Activated T-cell treated with anti-CD3 and anti-CD28 coated beads for 4 hours (primary cell): Measurements from ENCODE around the gene ARL16.

Experiments
- DNase-seq: peaks from one replicate; pipeline ENCODE4 v3.0.0-alpha.2; 2020

Gene ARL16

DNA sequence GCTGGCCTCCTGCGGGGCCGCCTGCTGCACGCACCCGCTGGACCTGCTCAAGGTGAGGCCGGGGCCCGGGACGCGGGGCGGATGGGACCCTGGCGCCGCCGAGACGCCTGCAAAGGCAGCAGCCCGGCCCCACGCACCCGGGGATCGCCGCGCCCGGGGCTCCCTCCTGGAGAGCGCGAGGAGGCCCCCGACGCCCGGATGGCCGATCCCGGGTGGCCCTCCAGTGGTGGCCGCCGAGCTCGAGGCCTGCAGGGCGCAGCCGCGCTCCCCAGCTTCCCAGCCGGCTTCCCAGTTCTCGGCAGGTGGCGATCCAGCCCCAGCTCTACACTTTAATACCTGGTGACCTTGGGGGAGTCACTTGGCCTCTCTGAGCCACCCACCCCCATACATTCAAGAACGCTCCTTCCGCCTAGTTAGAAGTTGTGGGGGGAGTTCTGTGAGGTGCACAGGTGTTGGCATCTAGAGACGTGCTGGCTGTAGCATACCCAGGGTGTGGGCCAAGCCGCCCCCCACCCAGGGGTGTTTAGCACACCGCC is 28.9 kb upstream of the ARL16 start:
- DNase-seq, result no peak

GRCh38 chr17:81711814-81712467 is 28.3 kb upstream of the ARL16 start, which contains the start of gene SLC25A10:
SLC25A10 (plus strand) TSS chr17:81712284; CDS start chr17:81712427, 143 bp downstream.
- DNase-seq, result peak; percentile 65

- no peak for DNase-seq
Observed at GRCh38 chr17:81710514-81711308, 27.1 kb upstream of the ARL16 start.

GRCh38 chr17:81708739-81709185 is 25.2 kb upstream of the ARL16 start:
- DNase-seq, result no peak

GRCh38 chr17:81707725-81708646 is 24.4 kb upstream of the ARL16 start:
- DNase-seq, result no peak

DNA sequence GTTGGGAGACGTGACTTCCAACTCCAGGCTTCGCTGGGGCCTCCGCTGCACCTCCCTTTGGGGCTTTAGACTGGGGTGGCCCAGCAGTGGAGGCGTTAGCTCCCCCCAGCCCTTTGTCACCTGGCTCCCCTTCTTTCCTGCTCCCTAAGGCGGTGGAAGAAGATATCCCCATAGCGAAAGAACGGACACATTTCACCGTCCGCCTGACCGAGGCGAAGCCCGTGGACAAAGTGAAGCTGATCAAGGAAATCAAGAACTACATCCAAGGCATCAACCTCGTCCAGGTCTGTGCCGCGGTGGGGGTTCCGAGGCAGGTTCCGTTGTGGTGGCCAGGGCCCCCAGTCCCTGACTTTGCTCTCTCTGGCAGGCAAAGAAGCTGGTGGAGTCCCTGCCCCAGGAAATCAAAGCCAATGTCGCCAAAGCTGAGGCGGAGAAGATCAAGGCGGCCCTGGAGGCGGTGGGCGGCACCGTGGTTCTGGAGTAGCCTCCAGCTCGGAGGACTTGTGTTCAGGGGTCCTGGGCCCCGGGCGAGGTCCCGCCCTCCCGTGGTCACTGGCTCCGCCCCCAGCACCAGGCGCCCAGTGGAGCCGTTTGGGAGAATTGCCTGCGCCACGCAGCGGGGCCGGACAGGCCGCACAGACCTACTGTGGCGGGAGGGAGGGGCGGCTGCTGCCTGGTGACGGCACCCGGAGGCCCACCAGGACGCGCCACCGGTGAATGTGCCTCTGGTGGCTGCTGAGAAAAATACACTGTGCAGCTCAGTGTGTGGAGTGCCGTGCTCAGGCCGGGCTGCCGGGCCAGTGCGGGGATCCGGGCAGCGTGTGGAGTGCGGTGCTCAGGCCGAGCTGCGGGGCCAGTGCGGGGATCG is 23.4 kb upstream of the ARL16 start:
- DNase-seq, result no peak

DNA sequence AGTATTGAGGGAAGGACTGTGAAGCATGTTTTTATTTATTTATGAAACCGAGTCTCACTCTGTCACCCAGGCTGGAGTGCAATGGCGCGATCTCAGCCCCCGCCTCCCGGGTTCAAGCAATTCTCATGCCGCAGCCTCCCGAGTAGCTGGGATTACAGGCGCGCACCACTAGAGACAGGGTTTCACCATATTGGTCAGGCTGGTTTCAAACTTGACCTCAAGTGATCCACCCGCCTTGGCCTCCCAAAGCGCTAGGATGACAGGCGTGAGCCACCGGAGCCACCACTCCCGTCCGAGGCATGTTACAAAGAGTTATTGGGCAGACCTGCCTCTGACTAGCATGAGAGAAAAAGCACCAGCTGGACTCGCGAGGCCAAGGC is 22.6 kb upstream of the ARL16 start:
- no peak for DNase-seq

GRCh38 chr17:81705518-81706231 is 22.1 kb upstream of the ARL16 start:
- DNase-seq, result no peak

- DNase-seq, result no peak
Observed at GRCh38 chr17:81703747-81704654, 20.4 kb upstream of the ARL16 start.

DNA sequence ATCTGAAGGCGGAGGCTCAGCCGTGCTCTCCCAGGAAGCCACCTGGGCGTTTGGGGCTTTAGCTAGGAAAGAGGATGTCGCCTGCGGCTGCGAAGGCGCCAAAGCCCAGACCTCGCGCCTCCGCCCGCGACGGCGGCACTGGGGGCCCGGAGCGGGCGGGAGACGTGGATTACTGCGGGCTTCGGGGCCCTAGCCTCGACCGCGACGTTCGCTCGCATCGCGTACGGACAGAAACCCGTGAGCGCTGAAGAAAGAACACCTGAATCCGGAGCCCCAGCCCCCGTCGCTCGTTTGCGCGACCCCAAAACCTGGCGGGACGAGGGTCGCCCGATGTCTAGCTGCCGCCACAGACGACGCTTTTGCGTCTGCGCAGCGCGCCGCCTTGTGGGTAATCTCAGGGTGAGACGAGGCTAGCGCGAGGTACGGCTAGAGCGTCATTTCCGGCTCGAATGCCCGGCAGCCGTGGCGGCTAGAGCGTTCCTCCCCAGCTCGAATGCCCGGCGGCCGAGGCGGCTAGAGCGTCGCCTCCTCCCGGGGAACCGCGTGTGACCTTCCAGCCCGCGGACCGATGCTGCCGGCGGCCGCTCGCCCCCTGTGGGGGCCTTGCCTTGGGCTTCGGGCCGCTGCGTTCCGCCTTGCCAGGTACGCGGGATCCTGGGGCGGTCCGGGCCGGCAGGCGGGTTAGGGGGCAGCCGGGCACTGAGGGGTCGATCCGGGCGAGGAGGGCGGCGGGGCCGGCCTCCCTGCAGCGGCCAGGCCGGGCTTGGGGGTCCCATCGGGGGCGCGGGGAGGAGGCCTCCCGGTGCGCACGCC is 19.5 kb upstream of the ARL16 start, which contains the start of gene MRPL12:
Gene MRPL12, plus strand, starts transcription at position 434 of the 813 bp plus-strand sequence. Its CDS starts 135 bp downstream, at position 569.
- peak; percentile 81 for DNase-seq

DNA sequence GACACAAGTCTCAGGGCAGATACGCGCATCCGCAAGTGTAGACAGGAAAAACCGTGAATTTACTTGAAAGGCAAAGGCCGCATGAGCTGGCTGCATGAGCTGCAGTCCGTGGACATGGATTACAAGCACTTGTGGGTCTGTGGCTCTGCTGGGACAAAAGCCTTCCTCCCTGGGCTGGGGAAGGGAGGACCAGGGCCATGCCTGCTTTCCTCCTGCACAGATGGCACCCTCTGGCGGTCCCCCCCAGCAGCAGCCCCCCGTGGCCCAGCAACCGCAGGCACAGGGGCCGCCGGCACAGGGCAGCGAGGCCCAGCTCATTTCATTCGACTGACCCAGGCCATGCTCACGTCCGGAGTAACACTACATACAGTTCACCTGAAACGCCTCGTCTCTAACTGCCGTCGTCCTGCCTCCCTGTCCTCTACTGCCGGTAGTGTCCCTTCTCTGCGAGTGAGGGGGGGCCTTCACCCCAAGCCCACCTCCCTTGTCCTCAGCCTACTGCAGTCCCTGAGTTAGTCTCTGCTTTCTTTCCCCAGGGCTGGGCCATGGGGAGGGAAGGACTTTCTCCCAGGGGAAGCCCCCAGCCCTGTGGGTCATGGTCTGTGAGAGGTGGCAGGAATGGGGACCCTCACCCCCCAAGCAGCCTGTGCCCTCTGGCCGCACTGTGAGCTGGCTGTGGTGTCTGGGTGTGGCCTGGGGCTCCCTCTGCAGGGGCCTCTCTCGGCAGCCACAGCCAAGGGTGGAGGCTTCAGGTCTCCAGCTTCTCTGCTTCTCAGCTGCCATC is 17.9 kb upstream of the ARL16 start:
- DNase-seq, result no peak

GRCh38 chr17:81700353-81701287 is 17.0 kb upstream of the ARL16 start:
- no peak for DNase-seq

- DNase-seq, result no peak
Observed at GRCh38 chr17:81697261-81698044, 13.9 kb upstream of the ARL16 start.

GRCh38 chr17:81696218-81696941 is 12.8 kb upstream of the ARL16 start:
- DNase-seq, result no peak

DNA sequence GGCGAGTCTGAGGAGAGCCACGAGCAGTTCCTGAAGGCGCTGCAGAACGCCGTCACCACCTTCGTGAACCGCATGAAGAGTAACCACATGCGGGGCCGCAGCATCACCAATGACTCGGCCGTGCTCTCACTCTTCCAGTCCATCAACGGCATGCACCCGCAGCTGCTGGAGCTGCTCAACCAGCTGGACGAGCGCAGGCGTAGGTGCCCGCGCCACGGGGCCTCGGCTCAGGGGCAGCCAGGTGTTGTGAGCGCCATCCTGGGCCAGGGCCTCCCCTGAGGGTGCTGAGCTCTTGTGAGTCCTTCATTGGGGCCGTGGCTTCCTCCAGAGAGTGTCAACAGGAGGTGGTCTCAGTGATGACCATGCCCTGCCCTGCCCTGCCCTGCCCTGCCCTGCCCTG is 12.2 kb upstream of the ARL16 start:
- no peak for DNase-seq

DNA sequence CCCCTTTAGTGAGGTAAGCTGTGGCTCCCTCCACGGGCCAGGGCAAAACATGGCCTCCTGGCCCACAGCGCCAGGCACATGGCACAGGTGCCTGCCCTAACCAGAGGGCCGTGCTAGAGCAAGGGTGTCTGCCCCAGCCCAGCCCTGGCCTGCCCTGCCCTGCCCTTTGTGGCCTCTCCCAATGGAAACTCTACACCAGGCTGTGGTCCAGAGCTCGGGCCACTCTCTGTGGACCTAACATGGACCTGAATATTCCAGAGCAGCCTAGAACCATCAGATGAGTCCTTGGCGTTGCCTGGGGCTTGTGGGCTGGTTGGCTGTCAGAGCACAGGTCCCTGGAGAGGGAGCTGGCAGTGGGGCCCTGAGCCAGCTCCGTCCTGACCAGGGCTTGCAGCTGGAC is 11.6 kb upstream of the ARL16 start:
- DNase-seq, result no peak
